ENCODE data around the gene DCAKD. TPM values are rescaled to one million over a fixed set of nuclear protein-coding genes. Genes with fewer than 3 reads are reported as not detected.

Gene DCAKD
- total RNA-seq, 1 experiment from 2014 or later = 48.3 TPM

DNA sequence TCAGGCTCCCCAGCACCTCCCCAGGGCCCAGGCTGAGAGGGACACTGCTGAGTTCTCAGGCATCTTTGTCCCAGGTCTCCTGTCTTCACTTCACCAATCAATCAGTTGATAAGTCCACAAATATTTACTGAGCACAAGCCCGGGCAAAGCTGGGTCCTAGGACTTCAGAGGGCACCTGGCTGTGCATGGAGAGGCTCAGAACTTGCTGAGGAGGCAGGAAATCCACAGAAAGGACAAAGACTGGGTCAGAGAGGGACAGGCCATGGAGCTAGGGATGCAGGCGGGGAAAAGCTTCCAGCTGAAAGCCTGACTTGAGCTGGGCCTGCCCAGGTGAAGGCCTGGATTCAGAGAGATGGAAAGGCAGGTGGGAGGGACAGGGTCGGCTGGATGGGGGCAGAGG lies 50.1 kb downstream of the DCAKD start:
- H3K27me3 Mint-ChIP-seq (ENCODE audit: low read depth) = peaks cover 31% of the 10 kb centered on the region
- no peaks in the 10 kb centered on the region for H3K23me2 ChIP-seq (ENCODE audit: insufficient read length, low read depth, low read length, poor library complexity, severe bottlenecking)
- DNase-seq = no peak
- no peak overlapping the region for H2BK15ac ChIP-seq (ENCODE audit: low read depth, low read length)
- no peaks in the 10 kb centered on the region for H3K79me2 ChIP-seq (ENCODE audit: insufficient read depth, low read length)
- H4K8ac ChIP-seq (replicated peaks; ENCODE audit: insufficient read length, low read depth, low read length) = no peak overlapping the region
- H2BK5ac ChIP-seq (ENCODE audit: insufficient read length, low read length) = no peak overlapping the region
- H3K4ac ChIP-seq (ENCODE audit: low read depth, low read length) = no peak overlapping the region
- H2AFZ ChIP-seq (ENCODE audit: low read length) = no peak overlapping the region
- H3K36me3 Mint-ChIP-seq (ENCODE audit: insufficient read depth in 1 of 3, low read depth in 3 of 3) = no peaks in the 10 kb centered on the region; a peak in 2 of 7 replicates
- no peaks in the 10 kb centered on the region for H3K79me1 ChIP-seq (ENCODE audit: insufficient read depth, low read depth, low read length, poor library complexity, severe bottlenecking)
- H3K27me3 ChIP-seq (ENCODE audit: insufficient read depth, low read length) = no peaks in the 10 kb centered on the region; the same call in 1 of the 2 replicates
- H2AK5ac ChIP-seq (ENCODE audit: insufficient read length, low read length) = no peak overlapping the region
- no peak overlapping the region for H4K5ac ChIP-seq (ENCODE audit: insufficient read length, low read depth, low read length)
- no peak overlapping the region for H3K4me2 ChIP-seq (ENCODE audit: insufficient read depth, insufficient read length, low read length)
- TF ChIP-seq, protein P1, sequence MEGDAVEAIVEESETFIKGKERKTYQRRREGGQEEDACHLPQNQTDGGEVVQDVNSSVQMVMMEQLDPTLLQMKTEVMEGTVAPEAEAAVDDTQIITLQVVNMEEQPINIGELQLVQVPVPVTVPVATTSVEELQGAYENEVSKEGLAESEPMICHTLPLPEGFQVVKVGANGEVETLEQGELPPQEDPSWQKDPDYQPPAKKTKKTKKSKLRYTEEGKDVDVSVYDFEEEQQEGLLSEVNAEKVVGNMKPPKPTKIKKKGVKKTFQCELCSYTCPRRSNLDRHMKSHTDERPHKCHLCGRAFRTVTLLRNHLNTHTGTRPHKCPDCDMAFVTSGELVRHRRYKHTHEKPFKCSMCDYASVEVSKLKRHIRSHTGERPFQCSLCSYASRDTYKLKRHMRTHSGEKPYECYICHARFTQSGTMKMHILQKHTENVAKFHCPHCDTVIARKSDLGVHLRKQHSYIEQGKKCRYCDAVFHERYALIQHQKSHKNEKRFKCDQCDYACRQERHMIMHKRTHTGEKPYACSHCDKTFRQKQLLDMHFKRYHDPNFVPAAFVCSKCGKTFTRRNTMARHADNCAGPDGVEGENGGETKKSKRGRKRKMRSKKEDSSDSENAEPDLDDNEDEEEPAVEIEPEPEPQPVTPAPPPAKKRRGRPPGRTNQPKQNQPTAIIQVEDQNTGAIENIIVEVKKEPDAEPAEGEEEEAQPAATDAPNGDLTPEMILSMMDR (conservative IDR thresholded peaks at IDR 0.05) = no peak
- no peak overlapping the region for H3K18ac ChIP-seq (ENCODE audit: insufficient read length, low read depth, low read length)
- no peak overlapping the region for H3K4me3 Mint-ChIP-seq
- no peaks in the 10 kb centered on the region for H3K9me3 ChIP-seq (ENCODE audit: control insufficient read depth, low read depth, low read length)
- H4K91ac ChIP-seq (ENCODE audit: insufficient read length, low read depth, low read length) = no peak overlapping the region
- H3K4me1 Mint-ChIP-seq = peaks cover 26 to 41% of the 10 kb centered on the region in 2 experiments
- H3K9ac ChIP-seq (ENCODE audit: extremely low read depth, insufficient read length, low read length) = no peak overlapping the region
- H2BK120ac ChIP-seq (ENCODE audit: low read depth, low read length, poor library complexity, severe bottlenecking) = no peak overlapping the region
- H3K4me1 ChIP-seq (ENCODE audit: insufficient read depth, low read length) = peaks cover 12% of the 10 kb centered on the region; the same call in 1 of the 2 replicates
- H3K27ac ChIP-seq (ENCODE audit: insufficient read length, low read depth, low read length) = no peak overlapping the region
- no CpG with 5 or more reads among the region's 3 CpGs for WGBS (ENCODE audit: extremely low coverage, insufficient read length, low lambda C conversion rate)
- H2BK12ac ChIP-seq (ENCODE audit: insufficient read length, low read depth, low read length) = no peak overlapping the region
- no peak overlapping the region for H2BK20ac ChIP-seq (ENCODE audit: low read depth, low read length, poor library complexity, severe bottlenecking)
- no peaks in the 10 kb centered on the region for H4K20me1 ChIP-seq (ENCODE audit: control insufficient read depth, insufficient read depth, insufficient read length)
- H3K56ac ChIP-seq (ENCODE audit: insufficient read length, low read depth, low read length) = no peak overlapping the region
- H3K14ac ChIP-seq (ENCODE audit: insufficient read depth, low read length) = no peak overlapping the region
- H3T11ph ChIP-seq (ENCODE audit: low read length) = no peak overlapping the region
- no peak overlapping the region for H3K23ac ChIP-seq (ENCODE audit: insufficient read length, low read depth, low read length)
- no peak overlapping the region; a peak in 1 of 7 replicates for H3K27ac Mint-ChIP-seq
- peaks cover 7 to 11% of the 10 kb centered on the region in 2 experiments; a peak in 4 of 5 replicates for H3K9me3 Mint-ChIP-seq

Measured in H9 (cell line).